Psoas muscle (tissue), 8 donors: ENCODE results near the gene AQR. TPM values are rescaled to one million over a fixed set of nuclear protein-coding genes. Genes with fewer than 3 reads are reported as not detected.
"Not testable (repeated sequence)": the region's sequence is repeated elsewhere in the genome, so short reads cannot be mapped to it uniquely, and the experiment has no call there.

Source experiments
- ATAC-seq, 4 donors: fragments of 200-7000 bp; cut with Tn5 transposase; one replicate each; pipeline ENCODE4 v1.9.1; 2020; ENCODE audit warnings: moderate library complexity in 3 of 4, mild to moderate bottlenecking in 2 of 4
- DNase-seq, 2 donors: peaks; one replicate each; pipeline ENCODE4 v3.0.0-alpha.2; 2020
- H3K27ac ChIP-seq: fragments of 200-600 bp; one replicate; pipeline ENCODE4 v1.8.0; 2022
- H3K27me3 ChIP-seq, 3 donors: fragments of 200-600 bp in 1 of 3; one replicate each; pipeline versions ENCODE4 v1.6.1 to v1.8.0; 2013 to 2022; ENCODE audit warnings: low read length in 2 of 3, mild to moderate bottlenecking in 2 of 3, moderate library complexity in 1 of 3; ENCODE audit not compliant: insufficient read depth in 3 of 3
- H3K36me3 ChIP-seq, 2 donors: fragments of 200-600 bp in 1 of 2; one replicate each; pipeline versions ENCODE4 v1.6.1 to v1.8.0; 2013 to 2022; ENCODE audit warnings: low read depth in 1 of 2, mild to moderate bottlenecking in 1 of 2, moderate library complexity in 1 of 2; ENCODE audit not compliant: insufficient read depth in 1 of 2
- H3K4me1 ChIP-seq: fragments of 200-600 bp; one replicate; pipeline ENCODE4 v1.8.0; 2022
- H3K4me3 ChIP-seq: fragments of 200-600 bp; one replicate; pipeline ENCODE4 v1.8.0; 2022; ENCODE audit warnings: mild to moderate bottlenecking
- H3K9me3 ChIP-seq: fragments of 200-600 bp; one replicate; pipeline ENCODE4 v1.8.0; 2022
- WGBS, 3 donors: extraction: QIAGEN DNeasy Blood & Tissue Kit; methylation state at CpG; one replicate each; pipeline versions ENCODE4 v1.1.6 to v1.1.7; 2013; 5-methylcytosine and 5-hydroxymethylcytosine counted together
- intact Hi-C, 2 donors: fragments of 100-400 bp; cut with DNase I; formaldehyde crosslinking; loops; one replicate each; pipeline versions ENCODE4 v1.11.0 to v1.14.2; 2022
- polyA plus RNA-seq, 3 donors: library from polyadenylated mRNA; stranded (reverse); fragments of 200-250 nt; gene quantifications; one replicate each; pipeline ENCODE4 v1.2.3, GENCODE V29; 2013
- total RNA-seq, 4 donors: library from RNA; stranded (reverse); fragmentation: NEBNext Ultra II Directional in 2 of 4; extraction: Animal tissue kit (Norgen Biotek cat#: 25700) in 2 of 4; gene quantifications; one replicate each; pipeline versions ENCODE4 v1.2.1 to v1.2.4, GENCODE V29; 2021 to 2023
- TF ChIP-seq, protein P1 (sequence below): fragments of 200-600 bp; IDR thresholded peaks from one replicate; pipeline ENCODE4 v1.8.0; 2022; ENCODE audit warnings: antibody characterized with exemption
- donor health status: healthy with polysubstance abuse.
- donor health status: DM: no; HTN: no; CAD: no; lungs with moderate emphysema.
- donor health status: Bipolar disorder and iron deficiency.
- donor health status: healthy.
- donor health status: DM: yes; HTN: yes; CAD: no.
- donor health status: DM: no; HTN: no; CAD: no.
- donor health status: DM: no; HTN: no; CAD: no.
- donor health status: DM: yes; HTN: yes; CAD: no.

Gene AQR
- total and polyA plus RNA-seq, 7 donors, result 3.4 to 12.2 (median 8.4) TPM

DNA sequence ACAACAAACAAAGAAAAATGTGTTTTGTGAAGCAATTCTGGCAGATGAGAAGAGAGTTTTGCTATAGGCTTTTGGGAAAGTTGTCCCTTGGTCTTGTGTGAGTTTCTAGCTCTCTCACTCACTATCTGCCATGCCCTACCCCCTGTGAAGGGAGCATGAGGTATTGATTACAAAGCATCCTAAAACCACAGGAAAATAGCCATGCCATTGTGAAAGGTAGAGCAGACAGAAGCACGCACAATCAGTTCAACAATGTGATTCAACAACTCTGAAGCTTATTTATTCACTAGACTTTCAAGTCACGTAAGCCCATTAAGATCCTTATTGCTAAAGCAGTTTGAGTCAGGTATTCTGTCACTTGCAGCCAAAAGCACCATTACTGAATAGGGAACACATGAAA lies 6.5 kb upstream of the AQR start:
- ATAC-seq, result no peak
- Histone ChIP-seq H3K27me3 (no peaks in the 10 kb centered on the region), H3K4me1 (no peaks in the 10 kb centered on the region), H3K9me3 (no peaks in the 10 kb centered on the region), H3K27ac (no peak overlapping the region), H3K36me3 (peaks cover 0 to 4% of the 10 kb centered on the region in 2 donors), H3K4me3 (no peak overlapping the region)
- DNase-seq, result no peak
- intact Hi-C loops, result no loop called here
- 92 to 96% (median 94%) methylated on average over 2 of the region's 2 CpGs for WGBS, 3 donors
- TF ChIP-seq, protein P1, sequence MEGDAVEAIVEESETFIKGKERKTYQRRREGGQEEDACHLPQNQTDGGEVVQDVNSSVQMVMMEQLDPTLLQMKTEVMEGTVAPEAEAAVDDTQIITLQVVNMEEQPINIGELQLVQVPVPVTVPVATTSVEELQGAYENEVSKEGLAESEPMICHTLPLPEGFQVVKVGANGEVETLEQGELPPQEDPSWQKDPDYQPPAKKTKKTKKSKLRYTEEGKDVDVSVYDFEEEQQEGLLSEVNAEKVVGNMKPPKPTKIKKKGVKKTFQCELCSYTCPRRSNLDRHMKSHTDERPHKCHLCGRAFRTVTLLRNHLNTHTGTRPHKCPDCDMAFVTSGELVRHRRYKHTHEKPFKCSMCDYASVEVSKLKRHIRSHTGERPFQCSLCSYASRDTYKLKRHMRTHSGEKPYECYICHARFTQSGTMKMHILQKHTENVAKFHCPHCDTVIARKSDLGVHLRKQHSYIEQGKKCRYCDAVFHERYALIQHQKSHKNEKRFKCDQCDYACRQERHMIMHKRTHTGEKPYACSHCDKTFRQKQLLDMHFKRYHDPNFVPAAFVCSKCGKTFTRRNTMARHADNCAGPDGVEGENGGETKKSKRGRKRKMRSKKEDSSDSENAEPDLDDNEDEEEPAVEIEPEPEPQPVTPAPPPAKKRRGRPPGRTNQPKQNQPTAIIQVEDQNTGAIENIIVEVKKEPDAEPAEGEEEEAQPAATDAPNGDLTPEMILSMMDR, result no peak

DNA sequence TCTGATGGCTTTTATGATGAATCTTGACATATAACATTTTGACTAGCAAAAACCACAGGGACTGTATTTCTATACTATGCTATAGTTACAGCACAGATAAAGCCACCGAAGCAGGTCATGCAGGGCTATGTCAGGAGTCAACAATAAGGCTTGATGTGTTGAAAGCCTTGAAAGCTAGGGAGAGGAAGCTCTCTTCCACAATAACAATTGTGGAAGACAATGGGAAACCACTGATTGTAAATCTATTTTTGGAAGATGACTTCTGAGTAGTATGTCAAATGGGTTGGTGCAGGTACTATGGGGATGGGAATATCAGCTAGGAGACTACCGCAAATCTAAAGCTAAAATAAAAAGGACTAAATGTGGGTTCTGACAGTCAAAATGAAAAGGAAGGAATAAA lies 4.0 kb upstream of the AQR start:
- H3K27me3 ChIP-seq, result no peaks in the 10 kb centered on the region
- no peak for DNase-seq
- H3K4me3 ChIP-seq, result no peak overlapping the region
- WGBS, 3 donors, result 83 to 86% (median 84%) methylated on average over 2 of the region's 2 CpGs
- H3K4me1 ChIP-seq, result peaks cover 4% of the 10 kb centered on the region
- no peak overlapping the region for H3K27ac ChIP-seq
- intact Hi-C loops, result no loop called here
- TF ChIP-seq, protein P1, result no peak
- H3K9me3 ChIP-seq, result no peaks in the 10 kb centered on the region
- no peak for ATAC-seq
- no peaks in the 10 kb centered on the region for H3K36me3 ChIP-seq

- H3K36me3 ChIP-seq, H3K9me3 ChIP-seq, intact Hi-C loops, DNase-seq, ATAC-seq, H3K27me3 ChIP-seq: not testable (repeated sequence)
- H3K4me1 ChIP-seq, result peaks cover 17% of the 10 kb centered on the region
- H3K27ac ChIP-seq, result peak overlapping the region; percentile 90
- peak overlapping the region; percentile 91 for H3K4me3 ChIP-seq
- 65 to 70% (median 66%) methylated on average over 21 of the region's 21 CpGs for WGBS, 3 donors
Observed at GRCh38 chr15:34970098-34970643, 629 bp upstream of the AQR start.

- TF ChIP-seq, protein P1, result no peak
- H3K9me3 ChIP-seq, result no peaks in the 10 kb centered on the region
- ATAC-seq (no peak), DNase-seq (no peak)
- WGBS, 3 donors, result 88 to 95% (median 89%) methylated on average over 2 of the region's 2 CpGs
- peaks cover 27% of the 10 kb centered on the region for H3K4me1 ChIP-seq
- no peak overlapping the region for H3K4me3 ChIP-seq
- intact Hi-C loops, result no loop called here
- H3K27ac ChIP-seq, result no peak overlapping the region
- no peaks in the 10 kb centered on the region for H3K27me3 ChIP-seq
- peaks cover 0 to 48% of the 10 kb centered on the region in 2 donors for H3K36me3 ChIP-seq
Observed at GRCh38 chr15:34964277-34964676, 5.3 kb downstream of the AQR start.

GRCh38 chr15:34953851-34954250 lies 15.7 kb downstream of the AQR start:
- no peak overlapping the region for H3K4me3 ChIP-seq
- H3K27ac ChIP-seq, result no peak overlapping the region
- intact Hi-C loops, result no loop called here
- H3K4me1 ChIP-seq, result no peaks in the 10 kb centered on the region
- H3K9me3 ChIP-seq, result no peaks in the 10 kb centered on the region
- 91 to 94% (median 94%) methylated on average over 8 of the region's 8 CpGs for WGBS, 3 donors
- ATAC-seq (no peak), DNase-seq (no peak)
- H3K36me3 ChIP-seq, result peaks cover 0 to 44% of the 10 kb centered on the region in 2 donors
- no peaks in the 10 kb centered on the region for H3K27me3 ChIP-seq
- TF ChIP-seq, protein P1, result no peak
